Measurements from ENCODE around the gene ACOX2.
"Not testable (repeated sequence)": the region's sequence is repeated elsewhere in the genome, so short reads cannot be mapped to it uniquely, and the experiment has no call there.

The ACOX2 gene

DNA sequence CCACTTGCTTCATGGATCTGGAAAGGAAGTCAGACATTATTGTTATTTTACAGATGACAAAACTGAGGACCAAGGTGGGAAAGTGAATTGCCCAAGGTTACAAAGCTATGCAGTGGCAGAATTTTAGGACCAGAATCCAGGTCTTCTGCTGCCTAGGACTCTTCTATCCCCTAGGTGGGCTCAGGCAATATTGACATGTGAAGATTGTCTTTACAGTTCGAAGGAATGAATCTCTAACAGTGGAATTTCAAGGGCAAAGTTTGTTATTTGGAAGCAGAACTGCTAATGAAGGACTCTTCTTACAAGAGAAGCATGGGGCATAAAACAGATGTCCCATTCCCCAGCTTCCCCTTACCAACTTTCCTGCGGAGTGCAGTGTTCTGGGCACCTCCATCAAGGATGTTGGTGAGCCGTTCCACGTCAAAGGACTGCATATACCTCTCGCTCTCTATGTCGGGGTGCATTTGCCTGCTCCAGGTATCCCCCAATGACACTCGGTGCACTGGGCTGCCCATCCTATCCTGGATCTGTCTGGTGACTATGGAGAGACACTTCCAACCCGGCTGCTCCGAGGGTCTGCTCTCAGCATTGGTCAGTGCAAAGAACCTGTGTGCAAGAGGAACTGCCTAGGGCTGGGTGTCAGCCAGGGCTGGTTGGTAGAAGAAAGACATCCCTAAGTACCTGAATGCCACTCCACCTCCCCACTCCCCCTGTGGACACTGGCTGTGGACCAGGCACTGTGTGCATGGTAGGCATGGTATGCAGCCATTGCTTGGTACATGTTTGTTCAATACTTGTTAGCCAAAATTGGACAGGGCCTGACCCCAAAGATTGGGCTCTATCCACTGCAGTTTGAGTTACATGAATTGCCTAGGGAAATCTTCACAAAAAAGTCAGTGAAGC, 2.1 kb downstream of the ACOX2 start:
- DNase-seq (ENCODE audit: low read depth), result no peak

GRCh38 chr3:58532794-58533220, 4.2 kb downstream of the ACOX2 start:
- DNase-seq (ENCODE audit: low read depth), result peak; percentile 56

DNA sequence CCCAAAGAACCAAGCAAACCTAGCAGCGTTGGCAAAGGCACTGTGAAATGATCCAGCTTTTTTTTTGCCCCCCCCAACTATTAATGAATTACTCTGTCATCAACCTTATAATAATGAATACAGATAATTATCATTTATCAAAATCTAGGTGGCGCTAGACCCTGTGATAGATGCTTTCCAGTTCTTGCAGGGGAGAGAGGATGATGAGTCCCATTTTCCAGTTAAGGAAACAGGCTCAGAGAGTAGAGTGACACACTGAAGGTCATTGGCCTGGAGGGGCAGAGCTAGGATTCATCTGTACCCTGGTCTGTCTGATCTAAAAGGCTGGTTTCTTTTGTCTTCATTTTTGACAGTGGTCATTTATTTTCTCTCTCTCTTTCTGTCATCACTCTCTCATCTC, 5.0 kb downstream of the ACOX2 start:
- no peak for DNase-seq (ENCODE audit: low read depth)

GRCh38 chr3:58531555-58531954, 5.4 kb downstream of the ACOX2 start:
- no peak for DNase-seq (ENCODE audit: low read depth)

DNA sequence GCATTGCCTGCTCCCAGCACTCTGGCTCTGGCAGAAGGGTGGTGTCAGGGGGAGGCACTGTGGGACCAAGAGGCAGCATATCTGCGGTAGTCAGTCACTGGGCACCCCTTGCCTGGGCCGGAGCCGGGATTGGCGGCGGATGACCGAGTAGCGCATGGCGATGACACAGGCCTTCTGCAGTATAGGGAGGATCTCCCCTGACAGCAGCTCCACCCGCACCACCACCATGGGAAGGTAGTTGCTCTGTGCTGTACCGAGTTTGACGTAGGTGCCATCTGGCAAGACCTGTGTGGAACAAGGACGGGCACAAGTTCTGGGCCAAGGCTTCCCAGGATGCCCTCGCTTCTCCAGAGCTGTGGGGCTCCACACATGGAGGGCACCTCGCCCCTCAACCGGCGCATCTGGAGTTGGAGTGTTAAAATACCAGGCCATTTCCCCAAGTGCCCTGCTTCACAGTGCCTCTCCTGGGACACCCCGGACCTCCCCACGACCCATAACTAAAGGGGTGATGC, 6.6 kb downstream of the ACOX2 start:
- DNase-seq (ENCODE audit: low read depth), result no peak

DNA sequence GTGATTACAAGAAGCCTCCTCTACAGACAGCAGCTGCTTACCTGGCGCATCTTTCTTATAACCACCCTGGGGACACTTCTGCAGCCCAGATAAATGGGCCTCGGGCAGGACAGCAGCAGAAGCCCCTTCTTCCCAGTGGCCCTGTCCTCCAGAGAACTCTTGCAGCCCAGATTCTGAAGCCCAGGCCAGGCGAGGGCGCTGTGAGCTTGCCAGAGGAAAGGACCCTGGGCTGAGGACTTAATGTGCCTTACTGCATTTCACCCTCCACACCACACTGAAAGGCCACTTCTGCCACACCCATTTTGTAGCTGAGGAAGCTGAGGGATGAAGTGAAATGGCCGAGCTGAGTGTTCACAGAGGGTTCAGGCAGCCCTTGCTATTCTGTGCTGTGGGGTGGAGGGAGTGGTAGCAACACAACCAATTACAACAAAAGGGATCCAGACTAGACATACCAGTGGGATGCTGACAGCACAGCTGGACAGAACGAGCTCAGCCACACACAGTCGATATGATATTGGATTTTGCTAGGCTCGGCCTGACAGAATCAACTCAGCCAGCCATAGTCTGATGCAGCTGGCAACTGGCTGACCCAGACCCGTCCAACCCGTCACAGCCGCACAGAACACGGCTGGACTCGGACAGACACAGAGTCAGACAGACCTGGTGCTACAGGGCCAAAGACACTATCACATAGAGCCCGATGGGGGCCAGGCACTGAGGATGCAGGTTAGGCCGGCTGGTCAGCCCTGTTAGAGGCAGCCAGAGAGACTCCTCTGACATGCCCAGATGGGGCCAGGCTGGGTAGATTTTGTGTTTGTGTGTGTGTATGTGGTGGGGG, 7.3 kb downstream of the ACOX2 start:
- no peak for DNase-seq (ENCODE audit: low read depth)

DNA sequence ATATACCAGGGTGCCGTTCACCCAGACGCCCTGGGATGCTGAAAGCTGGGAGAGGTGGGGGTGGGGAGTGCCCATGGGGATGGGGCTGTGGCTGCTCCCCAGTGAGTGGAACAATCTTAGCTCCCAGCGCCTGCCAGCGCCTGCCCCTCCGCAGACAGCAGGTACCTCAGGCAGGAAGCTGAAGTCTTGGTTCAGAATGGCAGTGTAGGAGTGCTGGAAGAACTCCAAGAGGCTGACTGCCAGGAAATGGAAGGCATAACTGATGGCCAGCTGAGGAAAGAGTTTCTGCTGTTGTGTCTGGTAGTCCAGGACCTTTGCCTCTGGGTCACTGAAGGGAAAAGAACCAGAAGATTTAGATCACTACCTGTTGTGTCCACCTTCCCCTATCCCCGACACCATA, 8.4 kb downstream of the ACOX2 start:
- no peak for DNase-seq (ENCODE audit: low read depth)

- DNase-seq (ENCODE audit: low read depth), result not testable (repeated sequence)
Measured at GRCh38 chr3:58527440-58527839, 9.6 kb downstream of the ACOX2 start.

DNA sequence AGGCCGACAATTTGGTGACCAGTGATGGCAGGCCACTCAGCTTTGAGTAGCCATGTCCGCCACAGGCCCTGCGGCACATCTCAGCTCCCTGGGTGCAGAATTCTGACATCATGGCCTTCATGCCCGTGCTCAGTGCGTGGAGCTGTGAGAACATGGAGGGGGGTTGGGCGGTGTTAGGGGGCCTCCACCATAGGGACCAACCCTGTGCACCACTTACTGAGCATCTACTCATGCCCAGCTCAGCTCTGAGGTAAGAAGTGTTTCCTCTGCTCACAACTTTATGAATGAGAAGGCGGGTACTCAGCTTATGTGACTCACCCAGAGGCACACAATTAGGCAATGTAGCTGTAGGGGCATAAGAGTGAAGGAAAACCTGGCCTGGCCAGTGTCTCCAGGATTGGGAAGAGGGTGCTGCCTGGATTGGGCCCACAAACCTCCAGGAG, 10.5 kb downstream of the ACOX2 start:
- no peak for DNase-seq (ENCODE audit: low read depth)

DNA sequence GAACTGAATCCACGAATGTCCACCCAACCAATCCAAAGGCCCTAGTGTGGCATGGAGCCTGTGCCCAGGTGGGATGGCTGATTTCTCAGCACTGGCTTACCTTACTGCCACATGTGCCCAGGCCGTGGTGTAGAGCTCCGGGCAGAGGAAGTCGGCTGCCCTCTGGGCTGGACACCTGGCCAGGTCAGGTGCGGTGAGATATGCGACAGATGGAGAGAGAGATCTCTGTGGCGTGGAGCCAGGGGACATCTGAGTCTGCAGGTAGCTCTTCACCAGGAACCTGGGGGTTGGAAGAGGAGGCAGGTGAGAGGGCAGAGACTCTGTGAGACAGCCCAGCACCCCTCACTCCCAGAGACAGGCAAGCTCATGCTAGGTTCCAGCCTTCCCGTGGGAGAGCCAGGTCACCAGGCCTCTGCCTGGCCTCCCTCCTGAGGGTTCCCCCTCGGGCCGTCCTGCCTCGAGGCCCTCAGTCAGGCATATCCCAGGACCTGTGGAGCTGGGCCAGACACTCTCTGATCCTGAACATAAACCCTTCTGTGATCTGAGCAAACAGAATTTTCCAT, 12.6 kb downstream of the ACOX2 start:
- no peak for DNase-seq (ENCODE audit: low read depth)

DNA sequence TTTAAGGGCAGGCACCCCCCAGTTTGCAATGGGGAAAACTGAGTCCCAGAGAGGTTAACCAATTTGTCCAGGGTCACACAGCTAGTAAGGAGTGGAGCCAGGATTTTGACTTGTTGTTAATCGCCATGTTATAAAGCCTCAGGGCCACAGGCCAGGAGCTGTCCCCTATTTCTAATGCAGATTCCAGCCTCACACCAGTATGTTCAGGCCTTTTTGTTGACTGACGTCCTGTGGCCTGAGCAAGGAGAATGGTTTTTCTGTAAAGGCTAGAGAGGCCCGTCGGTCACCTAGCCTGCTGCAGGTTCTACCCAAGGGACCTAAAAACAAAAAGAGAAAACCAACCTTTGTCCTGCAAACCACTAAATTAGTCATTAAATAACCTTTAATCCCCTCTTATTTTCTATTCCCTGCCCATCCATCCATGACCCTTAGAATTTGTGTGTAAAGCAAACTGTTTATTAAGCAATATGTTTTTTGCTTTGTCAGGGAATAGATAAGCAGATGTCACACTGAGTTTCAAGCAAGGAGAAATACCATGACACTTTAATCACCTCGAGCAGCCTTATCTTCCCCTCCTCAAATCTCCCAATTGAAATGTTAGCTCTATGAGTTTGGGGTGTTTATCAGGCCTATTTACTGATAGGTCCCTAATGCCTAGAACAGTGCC, 14.1 kb downstream of the ACOX2 start:
- no peak for DNase-seq (ENCODE audit: low read depth)

DNA sequence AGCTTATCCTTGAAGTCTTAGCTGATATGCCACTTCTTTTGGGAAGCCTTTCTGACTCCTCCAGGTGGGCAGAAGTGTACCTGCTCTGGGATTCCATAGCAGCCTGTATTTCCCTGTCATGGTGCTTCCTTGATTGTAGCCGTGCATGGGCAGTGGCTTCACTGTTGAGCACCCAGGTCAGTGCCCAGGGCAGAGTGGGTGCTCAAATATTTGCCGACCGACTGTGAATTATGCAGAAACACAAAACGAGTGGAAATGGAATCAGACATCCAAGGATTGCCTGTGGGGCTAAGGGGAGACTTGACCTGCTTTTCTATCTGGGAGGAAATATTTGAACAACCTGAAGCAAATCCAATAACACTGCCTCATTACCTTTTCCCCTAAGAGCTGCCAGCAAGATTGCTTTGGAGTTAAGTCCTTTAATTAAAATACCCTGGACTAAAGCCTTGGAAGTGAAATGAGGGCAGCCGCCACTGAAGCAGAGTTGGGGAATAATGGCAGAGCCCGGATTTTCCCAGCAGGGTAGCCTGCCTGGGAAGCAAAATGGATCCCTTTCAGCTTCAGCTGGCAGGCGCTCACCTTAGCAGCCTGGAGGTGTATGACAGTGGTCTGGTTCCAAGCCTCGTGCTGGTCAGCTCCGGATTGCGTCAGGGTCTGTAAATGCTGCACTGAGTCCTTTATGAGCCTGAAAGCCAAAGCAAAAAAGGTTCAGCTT, 14.9 kb downstream of the ACOX2 start:
- no peak for DNase-seq (ENCODE audit: low read depth)

GRCh38 chr3:58521336-58521670, 15.7 kb downstream of the ACOX2 start:
- no peak for DNase-seq (ENCODE audit: low read depth)

DNA sequence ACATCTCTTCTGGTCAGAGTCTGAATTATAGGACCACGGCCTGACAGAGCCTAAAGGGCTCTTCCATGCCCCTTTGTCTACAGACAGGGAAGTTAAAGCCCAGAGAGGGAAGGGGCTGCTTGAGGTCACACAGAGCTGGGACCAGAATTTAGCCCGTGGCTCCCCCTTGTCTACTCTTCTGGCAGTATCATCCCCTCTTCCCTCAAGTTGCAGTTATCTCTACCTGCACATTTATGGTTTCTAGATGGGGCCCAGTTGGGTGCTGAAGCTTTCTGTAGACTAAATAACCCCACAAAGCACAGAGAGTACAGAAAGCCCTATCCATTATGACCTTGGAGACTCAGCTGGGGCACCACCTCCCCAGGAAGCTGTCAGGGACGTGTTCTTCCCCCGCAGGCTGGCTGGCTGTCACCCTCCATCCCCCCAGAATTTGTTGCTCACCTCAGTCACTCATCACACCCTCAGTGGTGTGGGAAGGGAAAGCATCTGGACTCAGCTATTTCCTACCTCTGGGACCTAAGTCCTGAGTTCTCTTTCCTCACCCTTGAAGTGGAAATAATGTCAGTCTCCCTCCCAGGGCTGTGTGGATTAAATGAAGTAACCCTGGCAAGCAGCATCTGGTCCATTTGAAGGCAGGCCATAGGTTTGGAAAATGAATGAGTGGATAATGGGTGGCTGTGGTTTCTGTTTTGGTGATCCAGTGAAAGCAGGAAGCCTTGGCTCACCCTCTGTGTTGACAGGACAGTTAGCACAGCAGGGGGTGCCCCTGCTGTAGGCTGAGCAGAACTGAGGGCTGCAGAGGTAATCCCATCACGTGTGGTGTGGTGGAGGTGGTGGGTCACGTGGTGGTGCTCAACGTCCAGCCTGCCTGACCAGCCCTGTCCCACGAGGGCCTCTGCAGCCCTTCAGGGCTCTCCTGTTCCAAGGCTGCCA, 16.3 kb downstream of the ACOX2 start:
- DNase-seq (ENCODE audit: low read depth), result no peak

DNA sequence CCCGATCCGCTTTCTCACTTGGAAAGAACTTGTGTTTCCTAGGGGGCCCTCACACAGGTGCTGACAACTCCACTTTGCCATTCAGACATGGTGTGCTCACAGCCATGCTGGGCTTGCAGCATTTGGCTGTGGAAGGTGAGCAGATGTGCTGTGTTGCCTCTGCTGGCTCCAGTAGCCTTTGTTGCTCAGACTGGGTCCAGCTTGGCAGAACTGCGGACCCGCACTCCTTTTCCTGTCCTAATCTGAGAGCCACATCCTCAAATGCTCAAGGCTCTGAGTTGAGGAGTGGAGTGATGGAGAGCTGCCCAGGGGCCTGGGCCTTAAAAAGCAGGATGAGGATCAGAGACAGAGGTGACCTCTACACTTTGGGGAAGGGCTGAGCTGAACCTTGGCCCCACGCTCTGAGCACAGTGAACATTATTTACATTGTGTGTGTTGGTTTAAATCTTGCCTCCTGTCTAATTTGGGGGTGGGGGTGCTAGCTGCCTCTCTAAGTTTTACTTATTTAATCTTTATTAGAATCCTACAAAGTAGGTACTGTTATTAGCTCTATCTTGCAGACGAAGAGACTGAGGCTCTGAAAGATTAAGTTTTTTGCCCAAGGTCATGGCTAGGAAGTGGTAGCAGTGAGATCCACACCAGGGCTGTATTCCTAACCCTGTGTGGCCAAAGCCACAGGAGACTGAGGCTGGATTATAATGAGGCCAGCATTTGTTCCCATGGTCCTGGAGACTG, 17.2 kb downstream of the ACOX2 start:
- no peak for DNase-seq (ENCODE audit: low read depth)

DNA sequence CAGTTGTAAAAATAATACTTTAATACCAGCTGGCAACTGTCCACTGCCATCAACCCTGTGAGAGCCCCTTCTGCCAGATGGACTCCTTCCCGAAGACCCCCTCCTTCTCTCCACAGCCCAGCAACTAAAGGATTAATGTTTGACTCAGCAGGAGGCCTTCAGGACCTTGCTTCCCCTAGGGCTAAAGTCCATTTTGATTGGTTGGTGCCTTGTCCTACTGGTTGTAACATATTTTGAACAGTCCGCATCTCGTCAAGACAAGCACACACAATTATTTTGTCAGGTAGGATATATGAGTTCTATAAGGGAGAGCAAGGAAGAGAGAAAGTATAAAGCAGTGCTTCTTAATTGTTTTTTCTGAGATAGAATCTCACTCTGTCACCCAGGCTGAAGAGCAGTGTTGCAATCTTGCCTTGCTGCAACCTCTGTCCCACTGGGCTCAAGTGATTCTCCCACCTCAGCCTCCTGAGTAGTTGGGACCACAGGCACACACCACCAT, 18.6 kb downstream of the ACOX2 start:
- no peak for DNase-seq (ENCODE audit: low read depth)

- DNase-seq (ENCODE audit: low read depth), result no peak
Measured at GRCh38 chr3:58514405-58514804, 22.6 kb downstream of the ACOX2 start.

DNA sequence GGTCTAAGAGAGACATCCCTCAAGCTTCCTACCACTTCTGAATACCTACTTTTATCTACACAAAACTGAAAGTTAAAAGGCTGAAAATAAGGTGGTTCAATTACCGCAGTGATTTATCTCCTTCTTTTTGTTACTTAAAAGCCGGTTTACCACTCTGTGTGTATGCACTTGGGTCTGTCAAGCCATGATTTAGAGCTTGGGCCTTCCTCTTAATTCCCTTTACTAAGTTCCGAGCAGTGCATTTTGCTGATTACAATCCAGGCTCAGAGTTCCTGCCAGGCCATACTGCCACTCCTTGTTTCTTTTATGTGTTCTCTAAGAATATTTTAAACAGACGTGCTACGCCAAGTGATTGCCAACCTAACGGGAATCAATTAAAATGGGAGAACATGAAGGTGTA, 28.6 kb downstream of the ACOX2 start:
- DNase-seq (ENCODE audit: low read depth), result no peak

- DNase-seq (ENCODE audit: low read depth), result no peak
Measured at GRCh38 chr3:58507356-58508078, 29.5 kb downstream of the ACOX2 start.
